Erythroblast (primary cell): Measurements from ENCODE around the gene PADI4.

Experiments
- GATA1 ChIP-seq: IDR thresholded peaks from 2 replicates; pipeline ENCODE4 v1.6.1; 2011; ENCODE audit warnings: low read depth, mild to moderate bottlenecking, control low read depth, low read length, moderate library complexity
- POLR2A ChIP-seq: IDR thresholded peaks from 2 replicates; pipeline ENCODE4 v1.6.1; 2011; ENCODE audit warnings: mild to moderate bottlenecking, low read length

GRCh38 chr1:17265162-17265561 is 42.8 kb upstream of the PADI4 start:
- no peak for TF ChIP-seq POLR2A
- TF ChIP-seq GATA1 = no peak
